NB4 (cell line): Measurements from ENCODE around the gene CDH1.

Experiments used
- DNase-seq: peaks from one replicate; pipeline ENCODE4 v3.0.0; 2010; ENCODE audit warnings: low read depth
- H3K4me3 ChIP-seq: one replicate; pipeline ENCODE4 v1.5.1; 2011; ENCODE audit warnings: mild to moderate bottlenecking, low read depth, low read length, moderate library complexity
- CTCF ChIP-seq: IDR thresholded peaks from one replicate; pipeline ENCODE4 v1.5.1; 2012; ENCODE audit warnings: low read depth, low read length
- MAX ChIP-seq: IDR thresholded peaks from 2 replicates; pipeline ENCODE4 v1.6.1; 2011; ENCODE audit warnings: low read depth, low read length
- MYC ChIP-seq: IDR thresholded peaks from 2 replicates; pipeline ENCODE4 v1.6.1; 2011; ENCODE audit warnings: low read depth, low read length
- POLR2A ChIP-seq: IDR thresholded peaks from 2 replicates; pipeline ENCODE4 v1.6.1; 2011; ENCODE audit warnings: mild to moderate bottlenecking; ENCODE audit not compliant: insufficient read length; ENCODE audit errors: extremely low read depth

Gene CDH1

GRCh38 chr16:68823401-68824135 is 86.5 kb downstream of the CDH1 start:
- no peak for DNase-seq
- TF ChIP-seq MAX = no peak
- no peak for TF ChIP-seq CTCF
- TF ChIP-seq POLR2A = no peak
- TF ChIP-seq MYC = no peak
- no peak overlapping the region for H3K4me3 ChIP-seq

- TF ChIP-seq CTCF (no peak), MYC (no peak), POLR2A (no peak), MAX (no peak)
- DNase-seq = no peak
- no peak overlapping the region for H3K4me3 ChIP-seq
These were observed 88.3 kb downstream of the CDH1 start for GRCh38 chr16:68825427-68825826.

- DNase-seq = no peak
- no peak for TF ChIP-seq MAX
- no peak for TF ChIP-seq POLR2A
- TF ChIP-seq CTCF = no peak
- TF ChIP-seq MYC = no peak
These were observed 89.6 kb downstream of the CDH1 start for GRCh38 chr16:68826652-68827051.

GRCh38 chr16:68833251-68833650 is 96.2 kb downstream of the CDH1 start:
- H3K4me3 ChIP-seq = no peak overlapping the region
- no peak for DNase-seq
- no peak for TF ChIP-seq MYC
- TF ChIP-seq MAX = no peak
- TF ChIP-seq CTCF = no peak
- no peak for TF ChIP-seq POLR2A

More at GRCh38 chr16:68826652-68827051, 89.6 kb downstream of the CDH1 start:
- no peak overlapping the region for H3K4me3 ChIP-seq

GRCh38 chr16:68834550-68834949 is 97.5 kb downstream of the CDH1 start:
- TF ChIP-seq CTCF (no peak), POLR2A (no peak)
- DNase-seq = no peak
- H3K4me3 ChIP-seq = no peak overlapping the region

GRCh38 chr16:68835970-68836369 is 98.9 kb downstream of the CDH1 start:
- TF ChIP-seq POLR2A = no peak
- no peak for TF ChIP-seq MYC
- no peak for TF ChIP-seq MAX
- no peak for TF ChIP-seq CTCF
- no peak for DNase-seq
- no peak overlapping the region for H3K4me3 ChIP-seq
